GM23338 (cell line): ENCODE measurements around the gene SKOR1.

ENCODE experiments used
- CREB1 ChIP-seq: fragments of 250-450 bp; sonication (Bioruptor Pico); IDR thresholded peaks from 2 replicates; pipeline ENCODE4 v1.5.0; 2020; ENCODE audit warnings: low read depth, mild to moderate bottlenecking, moderate library complexity
- CTCF ChIP-seq, 2 experiments: fragments of 200-600 bp in 1 of 2; sonication (generic) in 1 of 2; conservative IDR thresholded peaks; 2 replicates each; pipeline versions ENCODE4 v1.5.1 to v1.6.1; 2016 to 2017; ENCODE audit warnings: antibody characterized with exemption in 2 of 2, low read depth in 2 of 2, mild to moderate bottlenecking in 2 of 2, moderate library complexity in 1 of 2
- ETS1 ChIP-seq: IDR thresholded peaks from 2 replicates; pipeline ENCODE4 v1.6.1; 2016; ENCODE audit warnings: antibody characterized with exemption
- EZH2 ChIP-seq: fragments of 200-600 bp; sonication (generic); IDR thresholded peaks from one replicate; pipeline ENCODE4 v1.8.0; 2017; ENCODE audit warnings: antibody characterized with exemption, mild to moderate bottlenecking, low read depth; ENCODE audit not compliant: unreplicated experiment
- EZH2phosphoT487 ChIP-seq: fragments of 200-600 bp; sonication (generic); IDR thresholded peaks from one replicate; pipeline ENCODE4 v1.8.1; 2018; ENCODE audit warnings: antibody characterized with exemption; ENCODE audit not compliant: unreplicated experiment
- POLR2AphosphoS5 ChIP-seq: IDR thresholded peaks from 2 replicates; pipeline ENCODE4 v1.6.1; 2016; ENCODE audit warnings: antibody characterized with exemption, low read depth
- REST ChIP-seq: IDR thresholded peaks from one replicate; pipeline ENCODE4 v1.6.1; 2018; ENCODE audit warnings: antibody characterized with exemption; ENCODE audit not compliant: unreplicated experiment
- STAT1 ChIP-seq: IDR thresholded peaks from one replicate; pipeline ENCODE4 v1.6.1; 2016; ENCODE audit warnings: antibody characterized with exemption; ENCODE audit not compliant: unreplicated experiment
- ZNF331 ChIP-seq: fragments of 250-450 bp; sonication (Bioruptor Pico); IDR thresholded peaks from 2 replicates; pipeline ENCODE4 v1.5.0; 2020; ENCODE audit warnings: low read depth, mild to moderate bottlenecking, moderate library complexity

GRCh38 chr15:67849538-67849937 is 24.2 kb downstream of the SKOR1 start:
- TF ChIP-seq POLR2AphosphoS5 (no peak), CTCF (conservative IDR thresholded peaks at IDR 0.05; ENCODE audit: low read depth in 2 of 2) (no peak), EZH2 (no peak), CREB1 (CRISPR knock-in tag) (no peak), REST (no peak), STAT1 (no peak), ZNF331 (CRISPR knock-in tag) (no peak), ETS1 (no peak), EZH2phosphoT487 (no peak)
